Activated naive CD4-positive, alpha-beta T cell treated with Interleukin-2 at 50 U/mL for 16 hours (primary cell): ENCODE results near the gene GLI2.

Experiments
- DNase-seq: peaks from one replicate; pipeline ENCODE4 v3.0.0-alpha.2; 2020

The GLI2 gene

GRCh38 chr2:120715353-120715752, 20.3 kb upstream of the GLI2 start:
- DNase-seq, result no peak

- no peak for DNase-seq
Measured at GRCh38 chr2:120715941-120716340, 19.7 kb upstream of the GLI2 start.

GRCh38 chr2:120716641-120717585, 18.8 kb upstream of the GLI2 start:
- DNase-seq, result no peak

GRCh38 chr2:120719491-120719890, 16.2 kb upstream of the GLI2 start:
- DNase-seq, result no peak

- no peak for DNase-seq
Measured at GRCh38 chr2:120720231-120720630, 15.4 kb upstream of the GLI2 start.

- DNase-seq, result no peak
Measured at GRCh38 chr2:120720746-120721375, 14.8 kb upstream of the GLI2 start.

GRCh38 chr2:120722246-120722567, 13.5 kb upstream of the GLI2 start:
- DNase-seq, result no peak

- no peak for DNase-seq
Measured at GRCh38 chr2:120722568-120723421, 12.9 kb upstream of the GLI2 start.

- no peak for DNase-seq
Measured at GRCh38 chr2:120726245-120726644, 9.4 kb upstream of the GLI2 start.

- no peak for DNase-seq
Measured at GRCh38 chr2:120729406-120730399, 6.0 kb upstream of the GLI2 start.

- DNase-seq, result no peak
Measured at GRCh38 chr2:120731175-120731574, 4.5 kb upstream of the GLI2 start.

GRCh38 chr2:120732506-120733237, 3.0 kb upstream of the GLI2 start:
- no peak for DNase-seq

- DNase-seq, result no peak
Measured at GRCh38 chr2:120733238-120733932, 2.3 kb upstream of the GLI2 start.

GRCh38 chr2:120734930-120735651, 577 bp upstream of the GLI2 start:
- no peak for DNase-seq

- no peak for DNase-seq
Measured at GRCh38 chr2:120736202-120736623, 545 bp downstream of the GLI2 start.

GRCh38 chr2:120736624-120737339, 1.1 kb downstream of the GLI2 start:
- no peak for DNase-seq

GRCh38 chr2:120737340-120738101, 1.9 kb downstream of the GLI2 start:
- DNase-seq, result no peak

- no peak for DNase-seq
Measured at GRCh38 chr2:120738117-120738516, 2.4 kb downstream of the GLI2 start.
